ENCODE data around the gene FMC1.

DNA sequence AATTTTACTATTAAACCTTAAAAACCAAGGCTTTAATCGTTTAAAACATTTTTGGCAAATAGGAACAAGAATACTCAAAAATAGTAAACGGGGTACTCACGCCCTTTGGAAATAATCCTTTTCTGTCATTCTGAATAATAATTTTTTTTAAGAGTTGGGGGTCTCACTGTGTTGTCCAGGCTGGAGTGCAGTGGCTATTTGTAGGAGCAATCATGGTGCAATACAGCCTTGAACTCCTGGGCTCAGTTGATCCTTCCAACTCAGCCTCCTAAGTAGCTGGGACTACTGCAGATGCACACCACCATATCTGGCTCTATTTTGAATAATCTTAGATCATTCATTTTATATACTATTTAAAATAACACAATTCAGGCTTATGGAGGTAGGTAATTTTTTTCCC lies 43.5 kb downstream of the FMC1 start:
- no peak for TF ChIP-seq GATA2 (IDR thresholded peaks at IDR 0.05; ENCODE audit: low read depth, low read length)
- no peak for TF ChIP-seq GATA3 (IDR thresholded peaks at IDR 0.05; ENCODE audit: low read depth, low read length)

All from SH-SY5Y (cell line).